PC-3 (cell line): ENCODE measurements around the gene MYH7B. TPM values are rescaled to one million over a fixed set of nuclear protein-coding genes. Genes with fewer than 3 reads are reported as not detected.
A peak's percentile ranks its signal among the peaks of the same experiment; 100 is the strongest.

Experiments
- ATAC-seq: fragments of 200-7000 bp; cut with Tn5 transposase; 2 replicates; pipeline ENCODE4 v1.9.1; 2020; ENCODE audit warnings: mild to moderate bottlenecking, moderate library complexity
- BruUV-seq: library from RNA; stranded (reverse); fragments of 400-500 nt; replicated peaks from 2 replicates; lab custom pipeline; 2021; lab: Mats Ljungman, UMichigan
- CTCF ChIA-PET: fragments of 300-600 bp; sonication (Branson Sonifier 250); formaldehyde crosslinking; loops from one replicate; lab custom pipeline; 2022; ENCODE audit warnings: antibody characterized with exemption; lab: Charles Lee
- POLR2A ChIA-PET: fragments of 300-600 bp; sonication (Branson Sonifier 250); formaldehyde crosslinking; loops from one replicate; lab custom pipeline; 2022; ENCODE audit warnings: antibody characterized with exemption; ENCODE audit not compliant: unreplicated experiment; lab: Charles Lee
- DNase-seq: peaks from one replicate; pipeline ENCODE4 v3.0.0-alpha.2; 2015
- H2AFZ ChIP-seq: fragments of 300-600 bp; sonication (generic); 2 replicates; pipeline ENCODE4 v1.6.0; 2016; ENCODE audit warnings: antibody characterized with exemption, low read length
- H3F3A ChIP-seq: fragments of 300-600 bp; sonication (generic); one replicate; pipeline ENCODE4 v1.6.0; 2017; ENCODE audit warnings: antibody characterized with exemption, low read length, control low read depth, mild to moderate bottlenecking; ENCODE audit not compliant: unreplicated experiment
- H3K27ac ChIP-seq: fragments of 300-600 bp; sonication (generic); 2 replicates; pipeline ENCODE4 v1.5.1; 2016; ENCODE audit warnings: mild to moderate bottlenecking, low read length
- H3K27me3 ChIP-seq: fragments of 300-600 bp; sonication (generic); 2 replicates; pipeline ENCODE4 v1.6.1; 2016; ENCODE audit warnings: low read length, mixed read lengths
- H3K36me3 ChIP-seq: fragments of 300-600 bp; sonication (generic); 2 replicates; pipeline ENCODE4 v1.6.1; 2016; ENCODE audit warnings: low read depth, mixed run types, low read length, mixed read lengths
- H3K4me1 ChIP-seq: fragments of 300-600 bp; sonication (generic); 2 replicates; pipeline ENCODE4 v1.5.1; 2016; ENCODE audit warnings: low read length; ENCODE audit not compliant: insufficient read depth
- H3K4me2 ChIP-seq: fragments of 300-600 bp; sonication (generic); 2 replicates; pipeline ENCODE4 v1.6.0; 2016; ENCODE audit warnings: low read length
- H3K4me3 ChIP-seq: fragments of 300-600 bp; sonication (generic); 2 replicates; pipeline ENCODE4 v1.5.1; 2016; ENCODE audit warnings: mild to moderate bottlenecking, low read length, mixed read lengths
- H3K79me2 ChIP-seq: fragments of 300-600 bp; sonication (generic); 2 replicates; pipeline ENCODE4 v1.6.1; 2017; ENCODE audit warnings: low read length, mixed read lengths
- H3K9ac ChIP-seq: fragments of 300-600 bp; sonication (generic); 2 replicates; pipeline ENCODE4 v1.6.0; 2016; ENCODE audit warnings: mild to moderate bottlenecking, low read length
- H3K9me2 ChIP-seq: fragments of 300-600 bp; sonication (generic); replicated peaks from 2 replicates; pipeline ENCODE4 v1.6.1; 2016; ENCODE audit warnings: mixed run types, low read length, mixed read lengths
- H3K9me3 ChIP-seq: fragments of 300-600 bp; sonication (generic); 2 replicates; pipeline ENCODE4 v1.6.1; 2016; ENCODE audit warnings: low read length, mixed read lengths
- H4K20me1 ChIP-seq: fragments of 300-600 bp; sonication (generic); 2 replicates; pipeline ENCODE4 v1.6.1; 2016; ENCODE audit warnings: low read length, mixed read lengths
- EZH2 ChIP-seq: fragments of 300-600 bp; sonication (generic); IDR thresholded peaks from one replicate; pipeline ENCODE4 v1.6.1; 2017; ENCODE audit warnings: antibody characterized with exemption, mild to moderate bottlenecking, low read length; ENCODE audit not compliant: unreplicated experiment
- EZH2phosphoT487 ChIP-seq: fragments of 300-600 bp; sonication (generic); IDR thresholded peaks from 2 replicates; pipeline ENCODE4 v1.6.1; 2018; ENCODE audit warnings: mild to moderate bottlenecking, antibody characterized with exemption, low read length, borderline replicate concordance
- intact Hi-C: fragments of 100-400 bp; cut with micrococcal nuclease; formaldehyde crosslinking; loops from 2 replicates; pipeline ENCODE4 v1.9.0; 2023
- total RNA-seq: library from RNA; depleted of rRNA; stranded (reverse); fragments of >200 nt; gene quantifications from 2 replicates; pipeline ENCODE4 v1.2.3, GENCODE V29; 2014
- TF ChIP-seq, protein P1 (sequence below): fragments of 300-600 bp; sonication (generic); conservative IDR thresholded peaks from 2 replicates; pipeline ENCODE4 v1.5.1; 2017; ENCODE audit warnings: antibody characterized with exemption, low read depth, mild to moderate bottlenecking, low read length

The MYH7B gene
- total RNA-seq, 1 experiment from 2014 or later = 0.04 TPM

DNA sequence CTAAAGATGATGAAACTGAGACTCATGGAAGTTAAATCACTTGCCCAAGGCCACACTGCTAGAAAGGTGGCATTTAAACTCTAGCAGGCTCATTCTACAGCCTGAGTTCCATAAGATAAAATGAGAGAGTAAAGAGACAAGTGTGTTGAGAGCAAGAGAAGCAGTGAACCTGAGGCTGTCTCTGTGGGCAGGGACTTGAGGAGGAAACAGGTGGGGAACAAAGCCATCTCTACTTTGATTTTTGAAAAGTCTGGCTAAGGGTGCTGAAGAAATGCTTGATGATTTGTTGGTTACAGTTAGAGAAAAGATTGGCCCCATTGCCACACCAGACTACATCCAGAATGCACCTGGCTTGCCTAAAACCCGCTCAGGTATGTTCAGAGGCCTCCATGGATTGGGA is 29.1 kb upstream of the MYH7B start:
- Histone ChIP-seq H3K9ac (no peak overlapping the region), H3K4me3 (no peak overlapping the region), H3K4me2 (no peak overlapping the region), H3F3A (no peaks in the 10 kb centered on the region), H3K9me2 (no peaks in the 10 kb centered on the region), H3K27me3 (no peaks in the 10 kb centered on the region), H3K9me3 (no peaks in the 10 kb centered on the region), H3K79me2 (no peaks in the 10 kb centered on the region), H4K20me1 (no peaks in the 10 kb centered on the region), H3K36me3 (peaks cover 58% of the 10 kb centered on the region), H2AFZ (no peak overlapping the region), H3K27ac (no peak overlapping the region), H3K4me1 (peaks cover 34% of the 10 kb centered on the region)
- ATAC-seq (no peak), DNase-seq (no peak)
- intact Hi-C loops = no loop called here
- no peak for TF ChIP-seq EZH2
- TF ChIP-seq EZH2phosphoT487 = no peak
- TF ChIP-seq, protein P1, sequence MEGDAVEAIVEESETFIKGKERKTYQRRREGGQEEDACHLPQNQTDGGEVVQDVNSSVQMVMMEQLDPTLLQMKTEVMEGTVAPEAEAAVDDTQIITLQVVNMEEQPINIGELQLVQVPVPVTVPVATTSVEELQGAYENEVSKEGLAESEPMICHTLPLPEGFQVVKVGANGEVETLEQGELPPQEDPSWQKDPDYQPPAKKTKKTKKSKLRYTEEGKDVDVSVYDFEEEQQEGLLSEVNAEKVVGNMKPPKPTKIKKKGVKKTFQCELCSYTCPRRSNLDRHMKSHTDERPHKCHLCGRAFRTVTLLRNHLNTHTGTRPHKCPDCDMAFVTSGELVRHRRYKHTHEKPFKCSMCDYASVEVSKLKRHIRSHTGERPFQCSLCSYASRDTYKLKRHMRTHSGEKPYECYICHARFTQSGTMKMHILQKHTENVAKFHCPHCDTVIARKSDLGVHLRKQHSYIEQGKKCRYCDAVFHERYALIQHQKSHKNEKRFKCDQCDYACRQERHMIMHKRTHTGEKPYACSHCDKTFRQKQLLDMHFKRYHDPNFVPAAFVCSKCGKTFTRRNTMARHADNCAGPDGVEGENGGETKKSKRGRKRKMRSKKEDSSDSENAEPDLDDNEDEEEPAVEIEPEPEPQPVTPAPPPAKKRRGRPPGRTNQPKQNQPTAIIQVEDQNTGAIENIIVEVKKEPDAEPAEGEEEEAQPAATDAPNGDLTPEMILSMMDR = no peak
- ChIA-PET POLR2A (no interaction called here), CTCF (no interaction called here)
- no TSS peak for BruUV-seq

DNA sequence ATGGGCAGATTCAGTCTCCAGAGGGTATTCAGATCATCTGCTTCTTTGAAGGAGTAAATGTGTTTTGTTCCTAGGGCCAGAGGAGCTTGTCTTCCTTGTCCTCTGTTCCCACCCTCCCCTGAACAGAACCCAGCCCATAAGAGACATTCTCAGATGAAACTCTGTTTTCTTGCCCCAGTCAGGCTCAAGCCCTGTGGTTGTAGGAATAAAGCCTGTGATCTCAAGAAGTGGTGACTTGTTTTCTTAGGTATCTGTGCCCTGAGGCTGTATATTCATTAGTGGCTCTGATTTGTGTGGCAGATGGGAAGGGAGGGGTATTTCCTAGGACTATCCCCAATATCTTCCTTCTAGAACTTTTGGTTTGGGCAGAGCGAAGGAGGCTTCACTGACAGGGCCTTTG is 27.9 kb upstream of the MYH7B start:
- BruUV-seq = no TSS peak
- POLR2A ChIA-PET = no interaction called here

DNA sequence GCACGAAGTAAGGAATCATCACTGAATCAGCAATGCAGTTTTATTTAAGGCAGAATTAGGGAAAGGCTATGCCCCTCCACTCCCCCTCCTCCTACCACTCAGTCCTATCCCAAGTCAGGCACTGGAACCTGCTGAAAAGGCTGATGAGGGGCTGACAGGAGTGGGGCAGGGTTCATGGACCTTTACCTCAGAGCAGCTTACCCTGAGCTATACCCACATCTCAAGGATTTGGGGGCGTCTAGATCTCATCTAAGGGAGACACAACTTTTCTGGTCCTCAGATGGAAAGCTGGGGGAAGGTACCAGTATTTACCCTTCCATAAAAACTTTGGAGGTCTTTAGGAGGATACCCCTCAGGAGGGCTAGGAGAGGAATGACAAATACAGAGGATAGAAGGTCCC is 27.3 kb upstream of the MYH7B start:
- no peaks in the 10 kb centered on the region for H3K27me3 ChIP-seq
- CTCF ChIA-PET = no interaction called here

More for the DNA sequence above, 27.9 kb upstream of the MYH7B start:
- intact Hi-C loops = no loop called here
- ATAC-seq = peak; percentile 61
- H3K9me3 ChIP-seq = no peaks in the 10 kb centered on the region
- H3K79me2 ChIP-seq = no peaks in the 10 kb centered on the region
- H4K20me1 ChIP-seq = no peaks in the 10 kb centered on the region
- TF ChIP-seq EZH2 = no peak
- TF ChIP-seq, protein P1 = no peak
- TF ChIP-seq EZH2phosphoT487 = no peak
- no peaks in the 10 kb centered on the region for H3K27me3 ChIP-seq
- H3K4me1 ChIP-seq = peaks cover 23% of the 10 kb centered on the region
- H3K27ac ChIP-seq = peak overlapping the region; percentile 31
- no peak overlapping the region for H3K4me3 ChIP-seq
- DNase-seq = peak; percentile 70
- CTCF ChIA-PET = no interaction called here
- no peak overlapping the region for H3K4me2 ChIP-seq
- no peak overlapping the region for H3K9ac ChIP-seq
- no peaks in the 10 kb centered on the region for H3F3A ChIP-seq
- H2AFZ ChIP-seq = no peak overlapping the region
- peaks cover 54% of the 10 kb centered on the region for H3K36me3 ChIP-seq
- H3K9me2 ChIP-seq = no peaks in the 10 kb centered on the region

More for the DNA sequence above, 27.3 kb upstream of the MYH7B start:
- no peak for TF ChIP-seq EZH2
- H3K9me2 ChIP-seq = no peaks in the 10 kb centered on the region
- H3K27ac ChIP-seq = no peak overlapping the region
- no peak for DNase-seq
- ATAC-seq = no peak
- H3K79me2 ChIP-seq = no peaks in the 10 kb centered on the region
- H2AFZ ChIP-seq = no peak overlapping the region
- peaks cover 50% of the 10 kb centered on the region for H3K36me3 ChIP-seq
- H4K20me1 ChIP-seq = no peaks in the 10 kb centered on the region
- H3K4me3 ChIP-seq = no peak overlapping the region
- intact Hi-C loops = no loop called here
- H3F3A ChIP-seq = no peaks in the 10 kb centered on the region
- POLR2A ChIA-PET = no interaction called here
- H3K4me1 ChIP-seq = peaks cover 16% of the 10 kb centered on the region
- no peak overlapping the region for H3K4me2 ChIP-seq
- no TSS peak for BruUV-seq
- no peak overlapping the region for H3K9ac ChIP-seq
- H3K9me3 ChIP-seq = no peaks in the 10 kb centered on the region
